Stimulated activated naive CD4-positive, alpha-beta T cell (primary cell): ENCODE data around the gene ENPP3.

Experiments
- DNase-seq, 6 experiments: peaks; one replicate each; lab custom pipeline; 2025; lab: John Stamatoyannopoulos, UW

ENPP3 gene

DNA sequence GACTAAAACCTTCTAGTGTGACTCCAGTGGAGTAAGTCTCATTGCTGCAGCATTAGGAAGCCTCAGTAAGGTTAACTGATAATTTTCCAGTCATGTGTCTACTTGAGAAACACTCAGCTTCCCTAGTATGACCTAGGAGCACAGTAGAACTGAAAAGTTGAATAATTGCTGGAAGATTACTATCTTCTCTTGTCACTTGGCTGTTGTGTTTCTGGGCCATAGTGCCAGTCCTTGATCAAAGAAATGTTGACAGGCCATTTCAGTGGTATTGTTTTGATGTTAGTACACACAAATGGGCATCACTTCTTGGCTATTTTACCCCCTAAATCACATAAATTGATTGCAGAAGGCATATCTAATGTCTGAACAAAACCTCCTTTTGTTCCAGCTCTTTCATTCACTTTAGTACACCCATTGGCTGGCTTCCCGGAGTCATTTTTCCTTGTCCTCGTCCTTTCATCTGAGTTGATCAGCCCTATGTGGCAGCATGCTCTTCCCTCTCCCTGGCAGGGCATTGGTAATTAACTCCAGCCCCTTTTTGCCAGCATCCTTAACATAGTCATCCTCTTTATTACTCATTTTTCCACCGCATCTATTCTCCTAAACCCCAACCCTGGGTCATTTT, 6.0 kb downstream of the ENPP3 start:
- DNase-seq = no peak

DNA sequence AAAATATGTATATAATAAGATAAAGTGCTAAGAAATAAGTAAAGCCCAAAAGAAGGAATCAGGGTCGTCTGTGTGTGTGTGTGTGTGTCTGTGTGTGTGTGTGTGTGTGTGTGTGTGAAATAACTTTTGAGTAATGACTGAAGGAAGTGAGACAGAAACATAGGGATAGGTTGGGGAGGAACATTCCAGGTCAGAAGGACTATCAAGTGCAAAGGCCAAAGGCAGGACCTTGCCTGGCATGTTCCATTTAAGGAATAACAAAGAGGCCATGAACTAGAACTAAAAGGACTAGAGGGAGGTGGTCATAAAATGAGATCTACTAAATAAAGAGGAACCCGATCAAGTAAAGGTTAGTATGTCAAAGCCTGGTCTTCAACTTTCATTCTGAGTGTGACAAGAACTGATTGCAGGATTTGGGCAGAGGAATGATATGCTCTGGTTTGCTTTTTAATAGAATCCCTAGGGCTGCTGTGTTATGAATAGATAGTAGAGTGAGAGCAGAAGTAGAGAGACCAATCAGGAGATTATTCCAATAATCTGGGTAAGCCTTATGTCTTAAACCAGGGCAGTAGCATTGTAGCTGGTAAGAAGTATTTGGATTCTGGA, 6.9 kb downstream of the ENPP3 start:
- no peak for DNase-seq

DNA sequence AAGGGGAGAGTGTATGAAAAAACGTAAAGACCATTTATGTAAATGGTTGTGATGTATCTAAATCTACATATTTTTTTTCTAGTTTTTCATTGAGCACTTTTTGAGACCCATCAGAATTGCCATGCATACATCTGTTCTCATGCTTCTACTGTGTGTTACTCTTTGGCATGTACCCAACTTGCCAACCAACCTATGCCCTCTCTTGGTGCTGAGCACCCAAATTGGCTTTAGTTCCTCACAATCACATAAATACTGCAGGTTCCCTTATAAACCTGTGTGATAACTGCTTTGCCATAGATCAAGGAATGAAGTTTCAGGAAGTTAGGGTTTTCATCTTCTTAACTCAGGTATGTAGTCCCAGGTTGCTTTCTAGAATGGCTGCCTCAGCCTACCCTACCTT, 7.8 kb downstream of the ENPP3 start:
- no peak for DNase-seq

DNA sequence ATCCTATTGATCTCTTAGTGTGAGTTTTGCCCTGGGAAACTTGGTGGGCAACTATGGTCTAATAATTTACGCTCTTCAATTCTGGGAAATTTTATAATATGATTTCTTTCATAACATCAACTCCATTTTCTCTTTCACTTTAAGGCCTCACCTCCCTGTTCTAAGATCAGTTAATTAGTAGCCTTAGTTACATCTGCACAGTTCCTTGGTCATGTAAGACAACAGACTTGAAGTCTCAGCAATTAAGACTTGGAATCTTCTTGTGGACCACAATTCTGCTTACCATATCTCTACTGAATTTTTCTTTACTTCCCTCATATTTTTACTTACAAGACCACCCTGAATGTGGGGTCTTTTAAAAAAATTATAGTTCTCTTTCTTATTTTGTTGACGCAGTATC, 8.7 kb downstream of the ENPP3 start:
- DNase-seq = no peak

DNA sequence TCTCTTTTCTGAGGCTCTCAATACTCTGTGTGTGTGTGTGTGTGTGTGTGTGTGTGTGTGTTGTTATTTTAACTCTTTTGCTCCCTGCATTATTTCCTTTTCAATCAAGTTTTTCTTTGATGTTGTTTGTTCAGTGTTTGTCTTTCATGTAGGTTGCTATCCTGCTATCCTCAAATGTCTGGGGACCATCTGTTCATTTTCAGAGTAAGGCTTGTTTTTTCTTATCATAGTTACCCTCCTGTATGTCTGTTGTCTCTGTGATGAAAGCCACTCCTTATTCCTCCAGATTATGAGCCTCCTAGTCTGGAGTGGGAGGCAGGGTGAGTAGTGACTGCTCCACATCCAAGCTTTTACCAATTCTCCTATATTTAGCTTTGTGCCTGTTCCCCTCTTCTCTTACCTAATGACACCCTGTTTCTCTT, 9.2 kb downstream of the ENPP3 start:
- no peak for DNase-seq

DNA sequence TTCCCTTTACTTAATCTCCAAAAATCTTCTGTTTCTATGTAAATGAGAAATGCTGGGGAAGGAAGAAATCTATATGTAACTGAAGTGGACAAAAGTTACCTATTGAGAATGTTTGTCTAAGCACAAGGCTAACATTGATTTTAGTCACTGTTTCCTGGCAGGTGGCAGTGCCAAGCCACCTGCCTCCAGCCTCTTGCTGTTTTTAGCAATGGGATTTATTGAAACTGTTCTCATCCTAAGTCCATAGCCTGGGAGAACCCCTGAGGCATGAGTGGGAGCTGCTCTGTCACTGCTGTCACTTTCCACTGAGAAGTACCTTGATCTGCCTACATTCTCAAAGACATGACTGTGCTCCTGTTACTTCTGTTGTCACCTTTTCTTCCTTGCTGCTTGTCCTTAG, 14.7 kb downstream of the ENPP3 start:
- no peak for DNase-seq

DNA sequence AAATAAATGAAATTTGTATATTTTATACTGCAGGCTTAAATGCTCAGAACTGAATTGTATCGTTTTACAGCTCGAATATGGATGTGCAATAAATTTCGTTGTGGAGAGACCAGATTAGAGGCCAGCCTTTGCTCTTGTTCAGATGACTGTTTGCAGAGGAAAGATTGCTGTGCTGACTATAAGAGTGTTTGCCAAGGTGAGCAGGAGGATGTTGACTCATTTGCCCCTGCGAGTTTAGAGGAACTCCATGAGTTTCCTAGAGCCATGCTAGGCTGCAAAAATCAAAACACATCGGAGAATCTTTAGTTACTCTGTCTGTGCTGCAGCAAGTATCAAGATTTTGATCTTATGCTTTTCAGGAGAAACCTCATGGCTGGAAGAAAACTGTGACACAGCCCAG, 15.4 kb downstream of the ENPP3 start:
- no peak for DNase-seq

DNA sequence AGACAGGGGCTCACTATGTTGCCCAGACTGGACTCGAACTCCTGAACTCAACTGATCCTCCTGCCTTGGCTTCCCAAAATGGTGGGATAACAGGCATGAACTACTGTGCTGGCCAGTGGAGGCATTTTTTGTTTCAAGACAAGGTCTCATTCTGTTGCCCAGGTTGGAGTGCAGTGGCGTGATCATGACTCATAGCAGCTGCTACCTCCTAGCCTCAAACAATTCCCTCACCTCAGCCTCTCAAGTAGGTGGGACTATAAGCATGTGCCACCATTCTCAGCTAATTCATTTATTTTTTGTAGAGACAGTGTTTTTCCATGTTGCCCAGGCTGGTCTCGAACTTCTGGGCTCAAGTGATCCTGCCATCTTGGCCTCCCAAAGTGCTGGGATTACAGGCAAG, 17.2 kb downstream of the ENPP3 start:
- DNase-seq = no peak

DNA sequence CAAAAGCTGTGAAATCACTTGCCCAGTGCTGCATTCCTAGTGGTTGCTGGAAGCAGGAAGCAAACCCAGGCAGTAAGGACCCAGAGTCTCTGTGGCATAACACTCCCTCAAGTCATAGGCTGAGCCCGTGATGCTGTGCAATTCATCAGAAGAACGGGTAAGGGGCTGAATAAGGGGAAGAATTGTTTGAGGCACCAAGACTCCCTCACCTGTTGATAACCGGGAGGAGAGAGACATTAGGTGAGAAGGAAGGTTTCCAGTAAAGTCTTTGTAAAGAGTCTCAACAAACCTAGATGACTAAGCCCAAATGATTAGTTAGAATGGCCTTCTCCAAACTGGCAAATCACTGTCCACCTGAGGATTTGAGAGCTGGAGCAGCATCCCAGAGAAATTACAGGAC, 18.3 kb downstream of the ENPP3 start:
- no peak for DNase-seq

DNA sequence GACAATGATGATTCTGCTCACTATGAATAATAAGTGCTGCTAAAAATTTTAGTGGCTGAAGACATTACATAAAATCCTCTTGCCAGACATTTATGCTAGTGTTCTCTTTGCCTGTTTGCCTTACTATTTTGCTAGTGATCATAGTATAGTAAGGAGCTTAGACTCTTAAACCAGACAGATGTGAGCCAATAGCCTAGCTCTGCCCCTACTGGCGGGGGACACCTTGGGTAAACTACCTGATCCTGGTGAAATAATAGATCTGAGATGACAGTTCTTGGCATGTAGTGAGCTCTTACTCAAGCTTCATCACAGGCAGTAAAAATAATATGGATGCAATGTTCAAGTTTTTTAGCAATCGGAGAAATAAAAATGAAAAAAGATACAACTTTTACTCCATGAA, 18.8 kb downstream of the ENPP3 start:
- no peak for DNase-seq

DNA sequence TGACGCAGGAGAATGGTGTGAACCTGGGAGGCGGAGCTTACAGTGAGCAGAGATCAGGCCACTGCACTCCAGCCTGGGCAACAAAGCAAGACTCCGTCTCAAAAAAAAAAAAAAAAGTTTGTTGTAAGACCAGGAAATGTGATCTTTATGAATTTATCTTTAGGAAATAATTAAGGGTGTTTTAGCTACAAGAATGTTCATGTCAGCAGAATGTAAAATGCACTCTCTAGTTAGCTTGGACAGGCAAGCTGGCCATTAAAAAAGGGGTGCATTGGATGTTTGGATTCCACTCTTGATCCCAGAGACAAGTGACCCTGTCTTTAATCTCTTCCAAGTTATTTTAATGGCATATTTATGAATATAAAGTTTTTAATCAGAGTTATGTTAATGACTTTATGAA, 19.6 kb downstream of the ENPP3 start:
- DNase-seq = no peak

DNA sequence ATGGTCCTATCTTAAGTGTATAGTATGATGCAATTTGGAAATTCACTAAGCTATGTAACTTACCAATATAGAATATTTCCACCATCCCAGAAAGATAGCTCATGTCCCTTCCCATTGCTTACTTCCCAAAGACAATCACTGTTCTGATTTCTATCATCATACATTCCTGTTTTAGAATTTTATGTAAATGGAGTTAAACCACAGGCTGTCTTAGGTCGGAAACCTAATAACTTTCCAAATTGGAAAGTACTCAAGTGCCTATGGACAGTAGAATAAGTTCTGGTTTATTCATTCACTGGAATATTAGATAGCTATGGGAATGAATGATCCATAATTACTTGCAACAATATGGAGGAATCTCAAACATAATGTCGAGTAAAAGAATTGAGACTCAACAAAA, 20.1 kb downstream of the ENPP3 start:
- DNase-seq = no peak

DNA sequence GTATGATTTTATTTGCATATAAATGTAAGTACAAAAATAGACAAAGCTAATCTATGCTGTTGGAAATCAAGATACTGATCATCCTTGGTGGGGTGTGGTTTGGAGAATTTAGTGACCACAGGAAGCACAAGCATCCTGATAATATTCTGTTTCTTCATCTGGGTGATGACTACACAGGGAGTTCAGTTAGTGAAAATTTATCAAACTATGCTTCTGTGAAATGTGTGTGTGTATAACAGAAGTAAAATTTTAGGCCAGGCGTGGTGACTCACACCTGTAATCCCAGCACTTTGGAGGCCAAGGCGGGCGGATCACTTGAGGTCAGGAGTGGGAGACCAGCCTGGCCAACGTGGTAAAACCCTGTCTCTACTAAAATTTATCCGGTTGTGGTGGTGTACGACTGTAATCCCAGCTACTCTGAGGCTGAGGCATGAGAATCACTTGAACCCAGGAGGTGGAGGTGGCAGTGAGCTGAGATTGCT, 20.6 kb downstream of the ENPP3 start:
- no peak for DNase-seq

DNA sequence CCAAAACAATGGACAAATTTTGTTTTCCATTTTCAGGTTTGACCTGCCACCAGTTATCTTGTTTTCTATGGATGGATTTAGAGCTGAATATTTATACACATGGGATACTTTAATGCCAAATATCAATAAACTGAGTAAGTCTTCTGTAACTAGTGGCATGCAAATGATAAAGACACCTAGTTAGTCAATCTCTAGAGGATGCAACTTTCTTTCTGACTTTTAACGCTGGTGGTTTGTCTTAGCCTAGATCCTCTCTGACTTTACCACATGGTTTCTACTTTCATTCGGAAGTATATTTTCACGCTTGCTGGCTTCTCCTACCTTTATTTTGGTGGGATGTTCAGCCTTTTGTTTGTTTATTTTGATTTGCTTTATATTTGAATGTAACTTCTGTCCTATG, 21.2 kb downstream of the ENPP3 start:
- DNase-seq = no peak

DNA sequence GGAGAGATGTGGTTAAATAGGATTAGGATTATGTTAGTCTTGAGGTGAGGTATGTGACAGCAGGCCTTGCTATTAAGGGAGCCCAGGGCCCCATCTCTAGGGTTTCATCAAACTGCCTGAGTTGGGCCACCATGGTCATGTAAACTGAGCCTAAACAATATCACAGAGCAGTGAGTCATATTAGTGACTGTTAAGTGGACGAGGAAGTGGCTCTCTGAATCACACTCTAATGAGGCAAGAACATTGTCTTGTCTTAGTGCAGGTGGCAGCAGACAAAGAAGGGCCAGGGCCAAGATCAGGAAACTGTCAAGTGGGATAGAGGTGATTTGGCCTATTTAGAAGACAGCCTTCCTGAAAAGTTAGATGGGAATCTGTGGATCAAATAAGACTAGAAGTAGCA, 23.1 kb downstream of the ENPP3 start:
- no peak for DNase-seq

DNA sequence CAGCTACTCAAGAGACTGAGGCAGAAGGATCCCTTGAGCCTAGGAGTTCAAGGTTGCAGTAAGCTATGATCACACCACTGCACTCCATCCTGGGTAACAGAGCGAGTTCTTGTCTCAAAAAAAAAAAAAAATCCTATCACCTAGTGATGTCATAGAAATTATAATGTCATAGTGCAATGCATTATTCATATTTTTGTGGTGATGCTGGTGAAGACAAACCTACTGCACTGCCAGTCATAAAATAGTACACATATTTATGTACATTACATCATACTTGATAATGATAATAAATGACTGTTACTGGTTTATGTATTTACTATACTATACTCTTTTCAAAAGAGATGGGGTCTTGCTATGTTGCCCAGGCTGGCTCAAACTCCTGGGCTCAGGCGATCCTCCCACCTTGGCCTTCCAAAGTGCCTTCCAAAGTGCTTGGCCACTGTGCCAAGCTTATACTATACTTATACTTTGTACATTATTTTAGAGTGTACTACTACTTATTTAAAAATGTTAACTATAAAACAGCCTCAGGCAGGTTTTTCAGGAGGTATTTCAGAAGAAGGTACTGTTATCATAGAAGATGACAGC, 26.6 kb downstream of the ENPP3 start:
- no peak for DNase-seq

DNA sequence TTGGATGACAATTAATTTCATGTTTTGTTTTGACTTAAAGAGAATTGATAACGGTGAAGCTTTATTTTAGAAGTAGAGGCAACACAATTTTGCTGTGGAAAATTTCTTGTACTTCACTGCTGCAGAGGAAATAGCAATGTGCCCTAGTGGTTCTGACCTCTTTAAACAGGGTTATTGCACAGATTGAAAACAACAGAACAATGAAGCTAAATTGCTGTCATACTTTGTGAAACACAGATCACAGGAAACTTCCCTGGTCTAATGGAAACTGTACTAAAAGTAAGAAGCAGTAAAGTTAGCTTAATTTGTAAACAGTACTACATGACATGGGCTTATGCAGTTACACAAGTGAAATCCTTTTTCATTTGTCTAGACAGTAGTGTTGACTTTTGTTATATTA, 32.8 kb downstream of the ENPP3 start:
- no peak for DNase-seq

DNA sequence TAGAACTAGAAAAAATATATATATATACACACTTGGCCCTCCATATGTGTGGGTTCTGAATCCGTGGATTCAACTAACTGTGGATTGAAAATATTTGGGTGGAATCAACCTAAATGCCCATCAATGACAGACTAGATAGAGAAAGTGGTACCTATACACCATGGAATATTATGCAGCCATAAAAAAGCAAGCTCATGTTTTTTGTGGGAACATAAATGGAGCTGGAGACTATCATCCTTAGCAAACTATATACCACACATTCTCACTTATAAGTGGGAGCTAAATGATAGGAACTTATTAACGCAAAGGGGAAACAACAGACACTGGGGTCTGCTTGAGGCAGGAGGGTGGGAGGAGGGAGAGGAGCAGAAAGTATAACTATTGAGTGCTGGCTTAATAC, 36.1 kb downstream of the ENPP3 start:
- DNase-seq = no peak

DNA sequence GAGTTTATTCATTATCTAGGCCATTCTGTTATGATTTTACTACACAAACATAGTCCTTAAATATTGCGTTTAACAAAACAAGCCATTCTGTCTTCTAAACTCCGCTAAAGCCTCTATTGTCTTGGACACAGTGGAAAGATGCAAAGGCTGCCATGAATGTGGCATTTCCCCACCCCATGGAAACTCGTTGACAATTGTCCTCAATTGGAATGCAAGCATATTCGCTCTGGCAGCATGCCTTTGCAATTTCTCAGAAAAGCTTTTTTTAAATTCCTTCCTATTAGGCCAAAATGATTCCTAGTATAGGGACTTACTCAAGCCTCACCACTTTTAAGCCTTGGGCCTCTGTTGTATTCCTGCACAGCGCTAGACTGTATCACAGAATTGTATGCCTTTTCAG, 41.3 kb downstream of the ENPP3 start:
- DNase-seq = no peak

DNA sequence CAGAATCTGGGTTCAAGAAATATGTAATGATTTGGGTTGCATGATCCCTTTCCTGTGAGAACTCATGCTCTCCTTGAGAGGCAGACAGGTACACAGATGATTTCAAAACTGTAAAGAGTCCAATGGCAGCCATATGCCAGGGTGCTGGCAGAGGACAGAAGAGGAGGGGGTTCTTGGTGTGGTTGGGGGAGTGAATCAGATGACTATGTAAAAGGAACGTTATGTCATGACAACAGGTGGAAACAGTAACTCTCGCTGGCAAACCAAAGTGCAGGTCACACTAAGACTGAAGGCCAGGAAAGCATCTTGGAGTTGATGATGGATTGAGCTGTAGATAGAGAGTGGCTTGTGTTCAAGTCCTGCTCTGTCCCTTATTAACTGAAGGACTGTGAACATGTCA, 43.8 kb downstream of the ENPP3 start:
- DNase-seq = no peak

DNA sequence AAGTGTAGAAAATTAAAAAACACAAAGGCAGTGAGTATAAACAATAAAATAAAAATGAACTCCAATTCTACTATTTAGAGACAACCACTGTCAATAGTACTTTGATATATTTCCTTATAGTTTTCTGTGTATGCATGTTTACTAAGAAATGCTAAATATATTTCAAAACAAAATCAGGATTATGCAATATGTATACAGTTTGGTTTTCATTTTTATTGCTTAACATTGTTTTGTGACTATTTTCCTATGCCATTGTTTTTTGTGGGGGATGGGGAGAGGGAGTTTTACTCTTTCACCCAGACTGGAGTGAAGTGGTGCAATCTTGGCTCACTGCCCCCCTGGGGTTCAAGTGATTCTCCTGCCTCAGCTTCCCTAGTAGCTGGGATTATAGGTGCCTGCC, 44.5 kb downstream of the ENPP3 start:
- no peak for DNase-seq

DNA sequence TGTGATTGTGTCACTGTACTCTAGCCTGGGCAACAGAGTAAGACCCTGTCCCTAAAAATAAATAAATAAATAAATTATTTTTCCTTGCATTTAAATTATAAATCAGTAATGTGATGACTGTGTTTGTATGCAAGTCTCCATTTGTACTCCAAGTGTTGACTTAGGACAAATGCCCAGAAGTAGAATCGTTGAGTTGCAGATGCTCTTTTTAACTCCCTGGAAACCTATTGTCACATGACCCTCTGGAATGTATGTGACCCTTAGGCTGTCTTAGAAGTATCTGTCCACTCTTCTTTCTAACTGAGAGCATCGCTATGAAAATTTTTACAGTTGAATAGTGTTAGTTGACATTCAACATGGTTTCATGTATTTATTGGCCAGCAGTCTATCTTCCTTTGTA, 45.3 kb downstream of the ENPP3 start:
- DNase-seq = no peak

DNA sequence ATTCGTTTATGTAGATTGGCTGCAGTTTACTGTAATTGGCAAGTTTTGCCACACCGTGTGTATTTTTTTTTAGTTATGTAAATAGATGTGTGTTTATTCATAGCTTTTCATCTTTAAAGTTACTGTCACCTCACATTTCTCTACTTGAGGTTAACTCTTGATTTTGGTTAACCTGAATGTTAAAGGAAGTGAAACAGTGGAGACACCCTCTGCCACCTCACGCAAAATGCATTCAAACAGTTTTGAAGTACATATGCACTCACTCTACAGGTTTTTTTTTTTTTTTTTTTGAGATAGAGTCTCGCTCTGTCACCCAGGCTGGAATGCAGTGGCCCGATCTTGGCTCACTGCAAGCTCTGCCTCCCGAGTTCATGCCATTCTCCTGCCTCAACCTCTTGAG, 46.4 kb downstream of the ENPP3 start:
- no peak for DNase-seq

DNA sequence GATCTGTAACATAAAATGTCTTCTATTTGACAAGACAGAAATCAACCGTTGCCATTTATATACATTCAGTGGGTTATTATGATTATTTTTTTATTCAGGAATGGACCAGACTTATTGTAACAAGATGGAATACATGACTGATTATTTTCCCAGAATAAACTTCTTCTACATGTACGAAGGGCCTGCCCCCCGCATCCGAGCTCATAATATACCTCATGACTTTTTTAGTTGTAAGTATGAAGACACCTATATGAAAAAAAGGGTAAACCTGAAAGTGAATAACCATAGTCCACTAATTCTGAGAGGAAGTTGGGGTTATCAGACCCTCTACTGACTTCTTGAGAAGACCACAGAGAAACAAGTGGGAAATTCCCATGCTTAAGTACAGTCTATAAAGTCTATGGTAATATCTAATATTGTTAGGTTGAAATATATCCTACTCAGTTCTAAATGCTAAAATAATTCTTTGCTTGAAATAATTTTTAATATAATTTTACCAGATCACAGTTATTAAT, 48.2 kb downstream of the ENPP3 start:
- DNase-seq = no peak
